OCI-LY1 (cell line): ENCODE results near the gene ZNF346.

ENCODE experiments used
- H2AFZ ChIP-seq: fragments of 200-600 bp; sonication (generic), shearing (Covaris generic); 2 replicates; pipeline ENCODE4 v1.6.0; 2014; ENCODE audit warnings: antibody characterized with exemption, mild to moderate bottlenecking, low read length
- H3F3A ChIP-seq: fragments of 200-600 bp; sonication (generic), shearing (Covaris generic); 2 replicates; pipeline ENCODE4 v1.6.0; 2014; ENCODE audit warnings: mild to moderate bottlenecking, antibody characterized with exemption, low read length, moderate library complexity; ENCODE audit not compliant: insufficient read depth
- H3K27ac ChIP-seq: fragments of 200-600 bp; sonication (generic); 2 replicates; pipeline ENCODE4 v1.5.1; 2014; ENCODE audit warnings: low read length, mixed run types, mild to moderate bottlenecking, low read depth; ENCODE audit not compliant: poor library complexity, severe bottlenecking
- H3K27me3 ChIP-seq: fragments of 200-600 bp; sonication (generic); 2 replicates; pipeline ENCODE4 v1.6.0; 2014; ENCODE audit warnings: antibody characterized with exemption, mild to moderate bottlenecking, low read length, moderate library complexity; ENCODE audit not compliant: insufficient read depth
- H3K36me3 ChIP-seq: fragments of 200-600 bp; sonication (generic); 2 replicates; pipeline ENCODE4 v1.6.1; 2014; ENCODE audit warnings: mild to moderate bottlenecking, antibody characterized with exemption, low read length, moderate library complexity, mixed read lengths; ENCODE audit not compliant: insufficient read depth
- H3K4me1 ChIP-seq: fragments of 200-600 bp; sonication (generic); 2 replicates; pipeline ENCODE4 v1.5.1; 2014; ENCODE audit warnings: mild to moderate bottlenecking, low read length, moderate library complexity; ENCODE audit not compliant: insufficient read depth, severe bottlenecking
- H3K4me2 ChIP-seq: fragments of 200-600 bp; sonication (generic), shearing (Covaris generic); 2 replicates; pipeline ENCODE4 v1.6.1; 2014; ENCODE audit warnings: low read length
- H3K4me3 ChIP-seq: fragments of 200-600 bp; sonication (generic); 2 replicates; pipeline ENCODE4 v1.5.1; 2014; ENCODE audit warnings: low read length, low read depth, mild to moderate bottlenecking, mixed read lengths; ENCODE audit not compliant: poor library complexity, severe bottlenecking
- H3K79me2 ChIP-seq: fragments of 200-600 bp; shearing (Covaris generic); 2 replicates; pipeline ENCODE4 v1.6.1; 2016; ENCODE audit warnings: mixed run types, low read length, mixed read lengths; ENCODE audit not compliant: insufficient read depth
- H3K9ac ChIP-seq: fragments of 200-600 bp; sonication (generic), shearing (Covaris generic); 2 replicates; pipeline ENCODE4 v1.6.1; 2014; ENCODE audit warnings: mild to moderate bottlenecking, low read length, mixed read lengths
- H3K9me2 ChIP-seq: fragments of 200-600 bp; sonication (generic), shearing (Covaris generic); 2 replicates; pipeline ENCODE4 v1.6.1; 2014; ENCODE audit warnings: low read depth, mild to moderate bottlenecking, low read length, mixed read lengths
- H3K9me3 ChIP-seq: fragments of 200-600 bp; shearing (Covaris generic); 2 replicates; pipeline ENCODE4 v1.6.1; 2014; ENCODE audit warnings: low read length, mixed read lengths
- H4K20me1 ChIP-seq: fragments of 200-600 bp; sonication (generic), shearing (Covaris generic); 2 replicates; pipeline ENCODE4 v1.6.0; 2016; ENCODE audit warnings: mild to moderate bottlenecking, low read length; ENCODE audit not compliant: insufficient read depth
- CTCF ChIP-seq: fragments of 200-600 bp; sonication (generic), shearing (Covaris generic); IDR thresholded peaks from 2 replicates; pipeline ENCODE4 v1.5.1; 2017; ENCODE audit warnings: mild to moderate bottlenecking, antibody characterized with exemption, low read length, moderate library complexity, mixed read lengths
- EZH2 ChIP-seq: fragments of 200-600 bp; sonication (generic), shearing (Covaris generic); IDR thresholded peaks from 2 replicates; pipeline ENCODE4 v1.8.0; 2017; ENCODE audit warnings: borderline replicate concordance, mixed run types, mild to moderate bottlenecking, antibody characterized with exemption, low read length, moderate library complexity, mixed read lengths

The ZNF346 gene

GRCh38 chr5:177093082-177093712 is 70.7 kb downstream of the ZNF346 start:
- peaks cover 10% of the 10 kb centered on the region; the same call in 1 of the 2 replicates for H3K27me3 ChIP-seq
- no peak overlapping the region for H3K4me2 ChIP-seq
- H3K4me1 ChIP-seq, result no peaks in the 10 kb centered on the region
- H3K9ac ChIP-seq, result no peak overlapping the region
- no peak overlapping the region for H2AFZ ChIP-seq
- H3K9me2 ChIP-seq, result no peaks in the 10 kb centered on the region
- H3K4me3 ChIP-seq, result no peak overlapping the region
- TF ChIP-seq CTCF (no peak), EZH2 (no peak)
- no peaks in the 10 kb centered on the region for H3F3A ChIP-seq
- no peaks in the 10 kb centered on the region for H3K36me3 ChIP-seq
- no peaks in the 10 kb centered on the region for H4K20me1 ChIP-seq
- no peaks in the 10 kb centered on the region for H3K79me2 ChIP-seq
- no peak overlapping the region for H3K27ac ChIP-seq
- H3K9me3 ChIP-seq, result no peaks in the 10 kb centered on the region

GRCh38 chr5:177093803-177094202 is 71.3 kb downstream of the ZNF346 start:
- no peak overlapping the region for H3K4me2 ChIP-seq
- H4K20me1 ChIP-seq, result no peaks in the 10 kb centered on the region
- H3K79me2 ChIP-seq, result no peaks in the 10 kb centered on the region
- H3K9me3 ChIP-seq, result no peaks in the 10 kb centered on the region
- H3K9me2 ChIP-seq, result no peaks in the 10 kb centered on the region
- H3K9ac ChIP-seq, result no peak overlapping the region
- H3K27ac ChIP-seq, result no peak overlapping the region
- no peaks in the 10 kb centered on the region for H3K4me1 ChIP-seq
- TF ChIP-seq EZH2 (no peak), CTCF (no peak)
- no peaks in the 10 kb centered on the region for H3F3A ChIP-seq
- H3K27me3 ChIP-seq, result peaks cover 10% of the 10 kb centered on the region; the same call in 1 of the 2 replicates
- H2AFZ ChIP-seq, result no peak overlapping the region
- H3K4me3 ChIP-seq, result no peak overlapping the region
- H3K36me3 ChIP-seq, result no peaks in the 10 kb centered on the region

- no peak overlapping the region for H3K4me2 ChIP-seq
- H3K36me3 ChIP-seq, result no peaks in the 10 kb centered on the region
These were observed 72.0 kb downstream of the ZNF346 start for GRCh38 chr5:177094224-177095087.

More at GRCh38 chr5:177094224-177095087, 72.0 kb downstream of the ZNF346 start:
- Histone ChIP-seq H3K9ac (no peak overlapping the region), H2AFZ (no peak overlapping the region), H3K9me2 (no peaks in the 10 kb centered on the region), H3K27ac (no peak overlapping the region), H3K79me2 (no peaks in the 10 kb centered on the region), H3K27me3 (peaks cover 10% of the 10 kb centered on the region; the same call in 1 of the 2 replicates), H3K4me1 (no peaks in the 10 kb centered on the region), H4K20me1 (no peaks in the 10 kb centered on the region), H3K4me3 (no peak overlapping the region), H3K9me3 (no peaks in the 10 kb centered on the region), H3F3A (no peaks in the 10 kb centered on the region)
- TF ChIP-seq CTCF (no peak), EZH2 (no peak)
